ENCODE measurements around the gene MED10.
"Not testable (repeated sequence)": the region's sequence is repeated elsewhere in the genome, so short reads cannot be mapped to it uniquely, and the experiment has no call there.

MED10 gene

GRCh38 chr5:6372251-6373080, 5.9 kb downstream of the MED10 start:
- Histone ChIP-seq H3K4me3 (no peak overlapping the region), H3K9me3 (ENCODE audit: low read depth, low read length) (no peaks in the 10 kb centered on the region), H3K27ac (no peak overlapping the region), H3K36me3 (ENCODE audit: insufficient read depth, low read length) (peaks cover 78% of the 10 kb centered on the region), H3K9ac (ENCODE audit: insufficient read length) (no peak overlapping the region)
- no peak for TF ChIP-seq EZH2 (IDR thresholded peaks at IDR 0.05)
- TF ChIP-seq FOXP2 (optimal IDR thresholded peaks at IDR 0.05; ENCODE audit: control extremely low read depth, extremely low read length, insufficient read depth), result no peak
- no peak for TF ChIP-seq POLR2AphosphoS5 (IDR thresholded peaks at IDR 0.05; ENCODE audit: borderline replicate concordance, low read depth, low read length)
- DNase-seq (ENCODE audit: low read depth, low spot score), result no peak

GRCh38 chr5:6371079-6371810, 7.1 kb downstream of the MED10 start:
- no peak for TF ChIP-seq FOXP2 (optimal IDR thresholded peaks at IDR 0.05; ENCODE audit: control extremely low read depth, extremely low read length, insufficient read depth)
- TF ChIP-seq EZH2 (IDR thresholded peaks at IDR 0.05), result no peak
- no peak for TF ChIP-seq POLR2AphosphoS5 (IDR thresholded peaks at IDR 0.05; ENCODE audit: borderline replicate concordance, low read depth, low read length)
- no peak for DNase-seq (ENCODE audit: low read depth, low spot score)
- H3K36me3 ChIP-seq (ENCODE audit: insufficient read depth, low read length), result peaks cover 67% of the 10 kb centered on the region

GRCh38 chr5:6370580-6370979, 7.8 kb downstream of the MED10 start:
- no peak for DNase-seq (ENCODE audit: low read depth, low spot score)
- no peak overlapping the region for H3K9ac ChIP-seq (ENCODE audit: insufficient read length)

More at GRCh38 chr5:6371079-6371810, 7.1 kb downstream of the MED10 start:
- Histone ChIP-seq H3K4me3 (no peak overlapping the region), H3K9me3 (ENCODE audit: low read depth, low read length) (no peaks in the 10 kb centered on the region), H3K9ac (ENCODE audit: insufficient read length) (no peak overlapping the region), H3K27ac (no peak overlapping the region)

GRCh38 chr5:6365977-6366590, 12.3 kb downstream of the MED10 start:
- no peak overlapping the region for H3K9ac ChIP-seq (ENCODE audit: insufficient read length)
- no peak overlapping the region for H3K4me3 ChIP-seq
- peaks cover 15% of the 10 kb centered on the region; the same call in 1 of the 2 replicates for H3K36me3 ChIP-seq (ENCODE audit: insufficient read depth, low read length)
- H3K9me3 ChIP-seq (ENCODE audit: low read depth, low read length), result no peaks in the 10 kb centered on the region
- TF ChIP-seq EZH2 (IDR thresholded peaks at IDR 0.05) (no peak), POLR2AphosphoS5 (IDR thresholded peaks at IDR 0.05; ENCODE audit: borderline replicate concordance, low read depth, low read length) (no peak), FOXP2 (optimal IDR thresholded peaks at IDR 0.05; ENCODE audit: control extremely low read depth, extremely low read length, insufficient read depth) (no peak)
- no peak for DNase-seq (ENCODE audit: low read depth, low spot score)
- H3K27ac ChIP-seq, result no peak overlapping the region

More at GRCh38 chr5:6370580-6370979, 7.8 kb downstream of the MED10 start:
- H3K36me3 ChIP-seq (ENCODE audit: insufficient read depth, low read length), result peaks cover 60% of the 10 kb centered on the region
- H3K4me3 ChIP-seq, result no peak overlapping the region
- no peaks in the 10 kb centered on the region for H3K9me3 ChIP-seq (ENCODE audit: low read depth, low read length)
- no peak overlapping the region for H3K27ac ChIP-seq
- TF ChIP-seq POLR2AphosphoS5 (IDR thresholded peaks at IDR 0.05; ENCODE audit: borderline replicate concordance, low read depth, low read length), result no peak
- no peak for TF ChIP-seq FOXP2 (optimal IDR thresholded peaks at IDR 0.05; ENCODE audit: control extremely low read depth, extremely low read length, insufficient read depth)
- no peak for TF ChIP-seq EZH2 (IDR thresholded peaks at IDR 0.05)

GRCh38 chr5:6365142-6365976, 13.0 kb downstream of the MED10 start:
- TF ChIP-seq EZH2 (IDR thresholded peaks at IDR 0.05) (no peak), FOXP2 (optimal IDR thresholded peaks at IDR 0.05; ENCODE audit: control extremely low read depth, extremely low read length, insufficient read depth) (no peak), POLR2AphosphoS5 (IDR thresholded peaks at IDR 0.05; ENCODE audit: borderline replicate concordance, low read depth, low read length) (no peak)
- Histone ChIP-seq H3K27ac (no peak overlapping the region), H3K36me3 (ENCODE audit: insufficient read depth, low read length) (peaks cover 8% of the 10 kb centered on the region; the same call in 1 of the 2 replicates), H3K4me3 (no peak overlapping the region), H3K9ac (ENCODE audit: insufficient read length) (no peak overlapping the region), H3K9me3 (ENCODE audit: low read depth, low read length) (no peaks in the 10 kb centered on the region)
- DNase-seq (ENCODE audit: low read depth, low spot score), result no peak

GRCh38 chr5:6363454-6364011, 14.8 kb downstream of the MED10 start:
- H3K36me3 ChIP-seq (ENCODE audit: insufficient read depth, low read length); H3K27ac ChIP-seq; H3K9ac ChIP-seq (ENCODE audit: insufficient read length); H3K9me3 ChIP-seq (ENCODE audit: low read depth, low read length); DNase-seq (ENCODE audit: low read depth, low spot score); H3K4me3 ChIP-seq: not testable (repeated sequence)

GRCh38 chr5:6362846-6363245, 15.5 kb downstream of the MED10 start:
- H3K9ac ChIP-seq (ENCODE audit: insufficient read length), result no peak overlapping the region
- H3K4me3 ChIP-seq, result no peak overlapping the region
- no peak for DNase-seq (ENCODE audit: low read depth, low spot score)
- no peak overlapping the region for H3K27ac ChIP-seq
- H3K9me3 ChIP-seq (ENCODE audit: low read depth, low read length), result no peaks in the 10 kb centered on the region
- TF ChIP-seq POLR2AphosphoS5 (IDR thresholded peaks at IDR 0.05; ENCODE audit: borderline replicate concordance, low read depth, low read length) (no peak), EZH2 (IDR thresholded peaks at IDR 0.05) (no peak), FOXP2 (optimal IDR thresholded peaks at IDR 0.05; ENCODE audit: control extremely low read depth, extremely low read length, insufficient read depth) (no peak)
- H3K36me3 ChIP-seq (ENCODE audit: insufficient read depth, low read length), result no peaks in the 10 kb centered on the region

All from SK-N-MC (cell line).